HepG2 (cell line): ENCODE measurements around the gene FGF1. TPM values are rescaled to one million over a fixed set of nuclear protein-coding genes. Genes with fewer than 3 reads are reported as not detected.

Experiments
- ATAC-seq: fragments of 200-7000 bp; cut with Tn5 transposase; 3 replicates; pipeline ENCODE4 v1.9.1; 2020; ENCODE audit warnings: mild to moderate bottlenecking, moderate library complexity
- BruUV-seq: library from RNA; stranded (reverse); fragments of 400-500 nt; replicated peaks from 2 replicates; lab custom pipeline; 2021; lab: Mats Ljungman, UMichigan
- CTCF ChIA-PET: fragments of 300-600 bp; formaldehyde crosslinking; extraction: SDS; loops from one replicate; lab custom pipeline; 2021; ENCODE audit warnings: low total read pairs, inconsistent platforms, low intra/inter-chr PET ratio; lab: Yijun Ruan, JAX
- POLR2A ChIA-PET: fragments of 350-600 bp; sonication (Branson Sonifier 250); formaldehyde crosslinking; loops from one replicate; lab custom pipeline; 2020; ENCODE audit warnings: antibody characterized with exemption, inconsistent platforms; lab: Yijun Ruan, JAX
- DNase-seq: peaks from one replicate; pipeline ENCODE4 v3.0.0-alpha.2; 2015; ENCODE audit warnings: low spot score
- FAIRE-seq: peaks from 3 replicates; lab custom pipeline; 2011; peaks lifted over from hg19 to GRCh38; lab: Jason Lieb, UNC
- H2AFZ ChIP-seq: one replicate; pipeline ENCODE4 v1.6.1; 2011; ENCODE audit warnings: low read length, inconsistent platforms
- H3K27ac ChIP-seq: fragments of 300-600 bp; 3 replicates; pipeline ENCODE4 v1.8.0; 2011; ENCODE audit warnings: mixed run types, mild to moderate bottlenecking, mixed read lengths, low read length, inconsistent platforms; ENCODE audit not compliant: insufficient read depth; ENCODE audit errors: extremely low read length
- H3K27me3 ChIP-seq, 2 experiments: fragments of 200-600 bp in 1 of 2; 2 replicates in 1 of 2; 3 replicates in 1 of 2; pipeline versions ENCODE4 v1.6.0 to v1.8.0; 2011; ENCODE audit warnings: low read length in 2 of 2, mild to moderate bottlenecking in 2 of 2, moderate library complexity in 2 of 2, inconsistent platforms in 1 of 2; ENCODE audit not compliant: insufficient read depth in 2 of 2, control insufficient read depth in 1 of 2
- H3K36me3 ChIP-seq, 2 experiments: fragments of 200-600 bp in 1 of 2; replicated peaks in 1 of 2; 2 replicates in 1 of 2; 3 replicates in 1 of 2; pipeline versions ENCODE4 v1.5.1 to v1.8.0; 2011; ENCODE audit warnings: low read length in 2 of 2, inconsistent platforms in 1 of 2; ENCODE audit not compliant: insufficient read depth in 2 of 2, control insufficient read depth in 1 of 2
- H3K4me1 ChIP-seq: 2 replicates; pipeline ENCODE4 v1.5.1; 2012; ENCODE audit warnings: low read length, inconsistent platforms; ENCODE audit not compliant: insufficient read depth
- H3K4me2 ChIP-seq: 2 replicates; pipeline ENCODE4 v1.6.0; 2011; ENCODE audit warnings: low read depth, low read length, inconsistent platforms
- H3K4me3 ChIP-seq, 3 experiments: fragments of 200-600 bp in 1 of 3; sonication (generic), shearing (Covaris generic) in 1 of 3; replicated peaks in 1 of 3; 2 replicates each; pipeline ENCODE4 v1.5.1; 2011 to 2016; ENCODE audit warnings: low read length in 3 of 3, inconsistent platforms in 2 of 3, low read depth in 2 of 3, mild to moderate bottlenecking in 2 of 3, control low read depth in 1 of 3, mixed read lengths in 1 of 3; ENCODE audit not compliant: insufficient read depth in 1 of 3
- H3K79me2 ChIP-seq: one replicate; pipeline ENCODE4 v1.6.1; 2011; ENCODE audit warnings: low read length, inconsistent platforms; ENCODE audit not compliant: insufficient read depth
- H3K9ac ChIP-seq: 2 replicates; pipeline ENCODE4 v1.6.0; 2011; ENCODE audit warnings: mild to moderate bottlenecking, low read depth, low read length, inconsistent platforms; ENCODE audit not compliant: insufficient read depth
- H3K9me3 ChIP-seq: 2 replicates; pipeline ENCODE4 v1.5.1; 2012; ENCODE audit warnings: mild to moderate bottlenecking, low read length
- H4K20me1 ChIP-seq: 2 replicates; pipeline ENCODE4 v1.6.0; 2011; ENCODE audit warnings: inconsistent platforms, mild to moderate bottlenecking, low read length, moderate library complexity; ENCODE audit not compliant: insufficient read depth
- CREBL2 ChIP-seq: sonication (generic); formaldehyde crosslinking; IDR thresholded peaks from 2 replicates; pipeline ENCODE4 v1.8.1; 2023; ENCODE audit warnings: missing genetic modification reagents, mild to moderate bottlenecking, borderline replicate concordance
- CTCF ChIP-seq: sonication (generic); formaldehyde crosslinking; IDR thresholded peaks from 2 replicates; pipeline ENCODE4 v1.5.0; 2020; ENCODE audit warnings: mild to moderate bottlenecking, missing genetic modification reagents, moderate library complexity
- ETS1 ChIP-seq: sonication (generic); formaldehyde crosslinking; IDR thresholded peaks from 2 replicates; pipeline ENCODE4 v1.4.0; 2020; ENCODE audit warnings: missing genetic modification reagents
- SIX1 ChIP-seq: sonication (generic); formaldehyde crosslinking; IDR thresholded peaks from 2 replicates; pipeline ENCODE4 v1.4.0; 2020; ENCODE audit warnings: missing genetic modification reagents, borderline replicate concordance
- TCF7L2 ChIP-seq: IDR thresholded peaks from 2 replicates; pipeline ENCODE4 v1.6.1; 2011; ENCODE audit warnings: mild to moderate bottlenecking, low read depth, low read length, moderate library complexity
- TOPORS ChIP-seq: sonication (generic); formaldehyde crosslinking; IDR thresholded peaks from 2 replicates; pipeline ENCODE4 v1.8.0; 2023; ENCODE audit warnings: mild to moderate bottlenecking, missing genetic modification reagents
- U2AF2 ChIP-seq: fragments of 200-400 bp; formaldehyde crosslinking; IDR thresholded peaks from 2 replicates; pipeline ENCODE4 v1.6.1; 2017; ENCODE audit warnings: low read depth, mild to moderate bottlenecking, low read length
- ZBTB40 ChIP-seq, 2 experiments: fragments of 450-650 bp in 1 of 2; sonication (generic) in 1 of 2; formaldehyde crosslinking in 1 of 2; IDR thresholded peaks; 2 replicates each; pipeline versions ENCODE4 v1.6.1 to v1.8.0; 2016 to 2022; ENCODE audit warnings: antibody characterized with exemption in 1 of 2, mild to moderate bottlenecking in 1 of 2, missing genetic modification reagents in 1 of 2
- ZNF292 ChIP-seq: sonication (generic); formaldehyde crosslinking; IDR thresholded peaks from 2 replicates; pipeline ENCODE4 v1.8.1; 2022; ENCODE audit warnings: mild to moderate bottlenecking, low read depth, missing genetic modification reagents, borderline replicate concordance
- WGBS: methylation state at CpG from one replicate; pipeline ENCODE4 v1.1.6; 2017; ENCODE audit warnings: low lambda C conversion rate; 5-methylcytosine and 5-hydroxymethylcytosine counted together
- in situ Hi-C: cut with HindIII; loops from 2 replicates; pipeline ENCODE4 v1.10.0; 2017; ENCODE audit warnings: low pct_unique_long_range_greater_than_20kb; ENCODE audit not compliant: extremely low pct_ligation_motif_present
- intact Hi-C: fragments of 100-400 bp; cut with micrococcal nuclease; formaldehyde crosslinking; loops from one replicate; pipeline ENCODE4 v1.10.0; 2022; ENCODE audit not compliant: unreplicated experiment
- polyA plus RNA-seq, 8 experiments: library from polyadenylated mRNA; depleted of rRNA in 3 of 8; stranded (reverse) in 7 of 8; unstranded in 1 of 8; fragments of >200 nt; fragmentation: Illumina TruSeq in 4 of 8; extraction: Trizol in 4 of 8; gene quantifications; 2 replicates each; pipeline versions ENCODE4 v1.2.1 to v1.2.3, GENCODE V29; 2011 to 2016; ENCODE audit warnings: low read depth in 4 of 8, missing spikeins in 1 of 8, mixed read lengths in 1 of 8; ENCODE audit not compliant: insufficient read depth in 1 of 8
- total RNA-seq, 5 experiments: library from RNA; depleted of rRNA; stranded (reverse); fragments of >200 nt; fragmentation: Illumina TruSeq; extraction: Trizol; gene quantifications; 2 replicates each; pipeline ENCODE4 v1.2.3, GENCODE V29; 2016; ENCODE audit warnings: low read depth in 1 of 5

Gene FGF1
- total and polyA plus RNA-seq, 2 of the 13 experiments (the other 11 are each of a cell fraction or from before 2014, with no cell fraction given), result not detected

GRCh38 chr5:142701673-142702311 lies 15.9 kb upstream of the FGF1 start (continued):
- TF ChIP-seq ZBTB40 (IDR thresholded peaks at IDR 0.05), result no peak
- TF ChIP-seq ZBTB40 (CRISPR knock-in tag; IDR thresholded peaks at IDR 0.05), result no peak

- H3K9me3 ChIP-seq, result no peaks in the 10 kb centered on the region
- H3K79me2 ChIP-seq, result no peaks in the 10 kb centered on the region
- BruUV-seq, result no TSS peak
- FAIRE-seq (no peak), ATAC-seq (no peak), DNase-seq (no peak)
- in situ Hi-C loops, result no loop called here
- ChIA-PET CTCF (interaction anchor here (4.4 kb wide), 1 partner anchor 45 kb away, joined by 76 read pairs; no protein-coding TSS in a partner anchor), POLR2A (no interaction called here)
- intact Hi-C loops, result no loop called here
- H4K20me1 ChIP-seq, result no peaks in the 10 kb centered on the region
- no peak overlapping the region for H2AFZ ChIP-seq
- H3K4me1 ChIP-seq, result no peaks in the 10 kb centered on the region; the same call in 1 of the 2 replicates
- H3K36me3 ChIP-seq, result no peaks in the 10 kb centered on the region
- H3K9ac ChIP-seq, result no peak overlapping the region
- no peak overlapping the region for H3K4me3 ChIP-seq
- no peak overlapping the region for H3K4me2 ChIP-seq
- H3K27ac ChIP-seq, result no peak overlapping the region
- H3K27me3 ChIP-seq, result peaks cover 0 to 9% of the 10 kb centered on the region in 2 experiments; a peak in 1 of 5 replicates
- 31% methylated on average over 7 of the region's 7 CpGs for WGBS
- TF ChIP-seq TOPORS (no peak), ETS1 (no peak), U2AF2 (no peak), TCF7L2 (no peak), CREBL2 (CRISPR knock-in tag) (no peak), ZNF292 (CRISPR knock-in tag) (no peak), SIX1 (no peak), CTCF (CRISPR knock-in tag) (no peak)
Observed at GRCh38 chr5:142700566-142700965, 14.7 kb upstream of the FGF1 start.
